GM21529 (cell line): ENCODE measurements around the gene CFAP69.

Experiments used
- ATAC-seq: cut with Tn5 transposase; IDR thresholded peaks from one replicate; pipeline ENCODE4 v1.9.1; 2021; ENCODE audit not compliant: unreplicated experiment

CFAP69 gene

GRCh38 chr7:90270431-90271178 lies 25.6 kb downstream of the CFAP69 start:
- no peak for ATAC-seq

- ATAC-seq, result no peak
Measured at GRCh38 chr7:90271753-90272152, 26.8 kb downstream of the CFAP69 start.

GRCh38 chr7:90272242-90272641 lies 27.3 kb downstream of the CFAP69 start:
- ATAC-seq, result no peak

- ATAC-seq, result no peak
Measured at GRCh38 chr7:90274161-90274560, 29.2 kb downstream of the CFAP69 start.

GRCh38 chr7:90276033-90276728 lies 31.2 kb downstream of the CFAP69 start:
- no peak for ATAC-seq

GRCh38 chr7:90288154-90288553 lies 43.2 kb downstream of the CFAP69 start:
- ATAC-seq, result no peak

- ATAC-seq, result no peak
Measured at GRCh38 chr7:90290244-90291113, 45.5 kb downstream of the CFAP69 start.

GRCh38 chr7:90298145-90299038 lies 53.4 kb downstream of the CFAP69 start:
- ATAC-seq, result peak; percentile 91

- no peak for ATAC-seq
Measured at GRCh38 chr7:90303241-90303640, 58.3 kb downstream of the CFAP69 start.

- ATAC-seq, result no peak
Measured at GRCh38 chr7:90309872-90310271, 64.9 kb downstream of the CFAP69 start.

GRCh38 chr7:90311175-90311574 lies 66.2 kb downstream of the CFAP69 start:
- ATAC-seq, result no peak

GRCh38 chr7:90312745-90313144 lies 67.8 kb downstream of the CFAP69 start:
- no peak for ATAC-seq

- ATAC-seq, result no peak
Measured at GRCh38 chr7:90313907-90314306, 68.9 kb downstream of the CFAP69 start.

- no peak for ATAC-seq
Measured at GRCh38 chr7:90320014-90320413, 75.0 kb downstream of the CFAP69 start.

GRCh38 chr7:90320418-90320800 lies 75.4 kb downstream of the CFAP69 start:
- no peak for ATAC-seq

GRCh38 chr7:90320801-90321494 lies 76.0 kb downstream of the CFAP69 start, which contains the start of gene FAM237B:
FAM237B (minus strand) TSS chr7:90321304; CDS start chr7:90319748, 1,556 bp downstream.
- ATAC-seq, result no peak

- no peak for ATAC-seq
Measured at GRCh38 chr7:90322837-90323236, 77.9 kb downstream of the CFAP69 start.

GRCh38 chr7:90326500-90326899 lies 81.5 kb downstream of the CFAP69 start:
- no peak for ATAC-seq

GRCh38 chr7:90334193-90334843 lies 89.3 kb downstream of the CFAP69 start:
- ATAC-seq, result no peak
